ENCODE measurements around the gene MGA. TPM values are rescaled to one million over a fixed set of nuclear protein-coding genes. Genes with fewer than 3 reads are reported as not detected.

Gene MGA
- total RNA-seq: 39.6 and 43.1 TPM in 2 replicates

GRCh38 chr15:41660235-41661077 is at the start of gene MGA:
Gene MGA, plus strand, starts transcription at chr15:41660405.
- Histone ChIP-seq H3K36me3 (ENCODE audit: control insufficient read depth, insufficient read depth, low read length) (no peaks in the 10 kb centered on the region), H3K27me3 (ENCODE audit: control insufficient read depth, insufficient read depth, low read length) (no peaks in the 10 kb centered on the region), H3K4me3 (ENCODE audit: low read depth, low read length) (peak within 1 kb of the TSS; percentile 63)
- peak; percentile 68 for DNase-seq (ENCODE audit: low read depth)
- TF ChIP-seq CTCF (IDR thresholded peaks at IDR 0.05; ENCODE audit: insufficient read depth, low read length, poor library complexity, severe bottlenecking): peak; percentile 10

GRCh38 chr15:41620536-41621199 is 39.5 kb upstream of the MGA start:
- no peak for TF ChIP-seq CTCF (IDR thresholded peaks at IDR 0.05; ENCODE audit: insufficient read depth, low read length, poor library complexity, severe bottlenecking)
- H3K4me3 ChIP-seq (ENCODE audit: low read depth, low read length): peak overlapping the region; percentile 42
- H3K36me3 ChIP-seq (ENCODE audit: control insufficient read depth, insufficient read depth, low read length): no peaks in the 10 kb centered on the region
- no peak for DNase-seq (ENCODE audit: low read depth)
- H3K27me3 ChIP-seq (ENCODE audit: control insufficient read depth, insufficient read depth, low read length): no peaks in the 10 kb centered on the region

- Histone ChIP-seq H3K27me3 (ENCODE audit: control insufficient read depth, insufficient read depth, low read length) (no peaks in the 10 kb centered on the region), H3K36me3 (ENCODE audit: control insufficient read depth, insufficient read depth, low read length) (no peaks in the 10 kb centered on the region), H3K4me3 (ENCODE audit: low read depth, low read length) (peak overlapping the region; percentile 42)
- DNase-seq (ENCODE audit: low read depth): peak; percentile 44
- TF ChIP-seq CTCF (IDR thresholded peaks at IDR 0.05; ENCODE audit: insufficient read depth, low read length, poor library complexity, severe bottlenecking): no peak
These were observed 38.7 kb upstream of the MGA start for GRCh38 chr15:41621200-41622193.

GRCh38 chr15:41622901-41623300 is 37.3 kb upstream of the MGA start:
- Histone ChIP-seq H3K36me3 (ENCODE audit: control insufficient read depth, insufficient read depth, low read length) (no peaks in the 10 kb centered on the region), H3K27me3 (ENCODE audit: control insufficient read depth, insufficient read depth, low read length) (no peaks in the 10 kb centered on the region), H3K4me3 (ENCODE audit: low read depth, low read length) (no peak overlapping the region)
- no peak for DNase-seq (ENCODE audit: low read depth)
- TF ChIP-seq CTCF (IDR thresholded peaks at IDR 0.05; ENCODE audit: insufficient read depth, low read length, poor library complexity, severe bottlenecking): no peak

GRCh38 chr15:41627203-41627602 is 33.0 kb upstream of the MGA start:
- Histone ChIP-seq H3K27me3 (ENCODE audit: control insufficient read depth, insufficient read depth, low read length) (no peaks in the 10 kb centered on the region), H3K4me3 (ENCODE audit: low read depth, low read length) (no peak overlapping the region), H3K36me3 (ENCODE audit: control insufficient read depth, insufficient read depth, low read length) (no peaks in the 10 kb centered on the region)
- no peak for TF ChIP-seq CTCF (IDR thresholded peaks at IDR 0.05; ENCODE audit: insufficient read depth, low read length, poor library complexity, severe bottlenecking)
- DNase-seq (ENCODE audit: low read depth): no peak
